ENCODE measurements around the gene OR10C1. TPM values are rescaled to one million over a fixed set of nuclear protein-coding genes. Genes with fewer than 3 reads are reported as not detected.

The OR10C1 gene
- total and polyA plus RNA-seq, 2 of the 4 experiments (the other 2 are of a cell fraction): not detected

DNA sequence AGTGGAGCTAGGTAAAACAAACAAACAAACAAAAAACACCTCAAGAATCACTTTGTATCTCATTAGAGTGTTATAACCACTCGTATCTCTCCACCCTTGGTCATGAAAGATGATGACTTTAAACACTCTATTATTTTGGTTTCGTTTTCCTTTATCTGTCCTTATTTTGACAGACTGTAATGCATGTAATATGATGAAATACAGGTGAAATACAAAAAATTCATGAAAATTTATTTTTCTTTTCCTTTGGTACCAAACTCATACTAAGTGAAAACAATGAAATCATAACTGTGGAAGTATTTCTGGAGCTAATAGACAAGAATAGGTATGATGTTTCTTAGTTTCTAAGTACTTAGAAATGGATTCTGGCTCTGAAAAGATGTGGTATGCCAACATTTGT, 39.6 kb upstream of the OR10C1 start:
- WGBS, 2 experiments (ENCODE audit: extremely low coverage in 2 of 2, insufficient read length in 1 of 2): no CpG with 5 or more reads among the region's 2 CpGs
- intact Hi-C loops (cut with micrococcal nuclease) (no loop called here), dilution Hi-C loops (cut with HindIII; ENCODE audit: low sequenced_read_pairs, unreplicated experiment) (no loop called here), in situ Hi-C loops (cut with MboI; ENCODE audit: low sequenced_read_pairs) (no loop called here)
- Histone ChIP-seq H3K4me1 (ENCODE audit: control insufficient read depth, insufficient read depth, low read length) (no peaks in the 10 kb centered on the region), H3K4ac (ENCODE audit: low read depth, low read length) (no peak overlapping the region), H4K20me1 (ENCODE audit: insufficient read depth, low read length) (no peaks in the 10 kb centered on the region), H2BK15ac (ENCODE audit: low read depth, low read length) (no peak overlapping the region), H3K9me3 (ENCODE audit: control insufficient read depth, insufficient read depth, low read length) (0 out of 2 replicates have a peak, but pooled peaks cover 3% of the 10 kb centered on the region), H3K23ac (ENCODE audit: low read depth, low read length) (no peak overlapping the region), H3K9me1 (ENCODE audit: insufficient read depth, low read length) (no peaks in the 10 kb centered on the region), H3K56ac (ENCODE audit: extremely low read depth, insufficient read depth, low read length) (no peak overlapping the region), H4K8ac (ENCODE audit: low read depth in 2 of 2, low read length in 2 of 2) (no peak overlapping the region), H2BK5ac (ENCODE audit: low read depth, low read length, poor library complexity, severe bottlenecking) (no peak overlapping the region), H3K18ac (ENCODE audit: low read depth, low read length) (no peak overlapping the region), H2AFZ (replicated peaks; ENCODE audit: low read length, poor library complexity) (no peak overlapping the region), H2AK9ac (replicated peaks; ENCODE audit: low read depth, low read length, poor library complexity) (no peak overlapping the region), H3K4me3 (ENCODE audit: insufficient read depth, low read depth, low read length) (no peak overlapping the region), H4K91ac (ENCODE audit: insufficient read depth, low read depth, low read length) (no peak overlapping the region), H3K36me3 (ENCODE audit: control insufficient read depth, insufficient read depth, low read length) (no peaks in the 10 kb centered on the region), H3K79me1 (ENCODE audit: low read depth in 1 of 2, low read length in 2 of 2) (no peaks in the 10 kb centered on the region), H3K27me3 (ENCODE audit: control insufficient read depth, insufficient read depth, low read length) (no peaks in the 10 kb centered on the region), H2BK20ac (ENCODE audit: low read depth, low read length) (no peak overlapping the region), H2AK5ac (ENCODE audit: low read depth, low read length) (no peak overlapping the region), H3K4me2 (ENCODE audit: low read depth, low read length) (no peak overlapping the region), H4K5ac (ENCODE audit: low read depth, low read length) (no peak overlapping the region), H3K27ac (ENCODE audit: insufficient read depth, low read length) (no peak overlapping the region), H3K9ac (ENCODE audit: low read depth, low read length) (no peak overlapping the region), H3K14ac (replicated peaks; ENCODE audit: low read depth, low read length) (no peak overlapping the region), H2BK120ac (ENCODE audit: low read depth, low read length) (no peak overlapping the region)
- POLR2A ChIA-PET (ENCODE audit: unreplicated experiment): no interaction called here
- TF ChIP-seq, protein P1, sequence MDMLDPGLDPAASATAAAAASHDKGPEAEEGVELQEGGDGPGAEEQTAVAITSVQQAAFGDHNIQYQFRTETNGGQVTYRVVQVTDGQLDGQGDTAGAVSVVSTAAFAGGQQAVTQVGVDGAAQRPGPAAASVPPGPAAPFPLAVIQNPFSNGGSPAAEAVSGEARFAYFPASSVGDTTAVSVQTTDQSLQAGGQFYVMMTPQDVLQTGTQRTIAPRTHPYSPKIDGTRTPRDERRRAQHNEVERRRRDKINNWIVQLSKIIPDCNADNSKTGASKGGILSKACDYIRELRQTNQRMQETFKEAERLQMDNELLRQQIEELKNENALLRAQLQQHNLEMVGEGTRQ (IDR thresholded peaks at IDR 0.05; ENCODE audit: low read depth, low read length): no peak
- TF ChIP-seq POLR2A (IDR thresholded peaks at IDR 0.05; ENCODE audit: low read depth, low read length): no peak
- TF ChIP-seq RFX5 (IDR thresholded peaks at IDR 0.05; ENCODE audit: low read depth, low read length): no peak
- TF ChIP-seq SMC3 (IDR thresholded peaks at IDR 0.05; ENCODE audit: low read depth, low read length): no peak
- no peak for TF ChIP-seq CEBPB (IDR thresholded peaks at IDR 0.05; ENCODE audit: low read depth, low read length)
- TF ChIP-seq FOS (IDR thresholded peaks at IDR 0.05; ENCODE audit: low read depth, low read length): no peak
- TF ChIP-seq MAZ (IDR thresholded peaks at IDR 0.05; ENCODE audit: borderline replicate concordance, low read depth, low read length): no peak
- TF ChIP-seq, protein P2, sequence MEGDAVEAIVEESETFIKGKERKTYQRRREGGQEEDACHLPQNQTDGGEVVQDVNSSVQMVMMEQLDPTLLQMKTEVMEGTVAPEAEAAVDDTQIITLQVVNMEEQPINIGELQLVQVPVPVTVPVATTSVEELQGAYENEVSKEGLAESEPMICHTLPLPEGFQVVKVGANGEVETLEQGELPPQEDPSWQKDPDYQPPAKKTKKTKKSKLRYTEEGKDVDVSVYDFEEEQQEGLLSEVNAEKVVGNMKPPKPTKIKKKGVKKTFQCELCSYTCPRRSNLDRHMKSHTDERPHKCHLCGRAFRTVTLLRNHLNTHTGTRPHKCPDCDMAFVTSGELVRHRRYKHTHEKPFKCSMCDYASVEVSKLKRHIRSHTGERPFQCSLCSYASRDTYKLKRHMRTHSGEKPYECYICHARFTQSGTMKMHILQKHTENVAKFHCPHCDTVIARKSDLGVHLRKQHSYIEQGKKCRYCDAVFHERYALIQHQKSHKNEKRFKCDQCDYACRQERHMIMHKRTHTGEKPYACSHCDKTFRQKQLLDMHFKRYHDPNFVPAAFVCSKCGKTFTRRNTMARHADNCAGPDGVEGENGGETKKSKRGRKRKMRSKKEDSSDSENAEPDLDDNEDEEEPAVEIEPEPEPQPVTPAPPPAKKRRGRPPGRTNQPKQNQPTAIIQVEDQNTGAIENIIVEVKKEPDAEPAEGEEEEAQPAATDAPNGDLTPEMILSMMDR (conservative IDR thresholded peaks at IDR 0.05; ENCODE audit: low read depth, low read length): no peak
- no peak for TF ChIP-seq RAD21 (IDR thresholded peaks at IDR 0.05; ENCODE audit: low read length)
- TF ChIP-seq, protein P3, sequence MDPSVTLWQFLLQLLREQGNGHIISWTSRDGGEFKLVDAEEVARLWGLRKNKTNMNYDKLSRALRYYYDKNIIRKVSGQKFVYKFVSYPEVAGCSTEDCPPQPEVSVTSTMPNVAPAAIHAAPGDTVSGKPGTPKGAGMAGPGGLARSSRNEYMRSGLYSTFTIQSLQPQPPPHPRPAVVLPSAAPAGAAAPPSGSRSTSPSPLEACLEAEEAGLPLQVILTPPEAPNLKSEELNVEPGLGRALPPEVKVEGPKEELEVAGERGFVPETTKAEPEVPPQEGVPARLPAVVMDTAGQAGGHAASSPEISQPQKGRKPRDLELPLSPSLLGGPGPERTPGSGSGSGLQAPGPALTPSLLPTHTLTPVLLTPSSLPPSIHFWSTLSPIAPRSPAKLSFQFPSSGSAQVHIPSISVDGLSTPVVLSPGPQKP (IDR thresholded peaks at IDR 0.05; ENCODE audit: borderline replicate concordance, low read depth, low read length): no peak
- TF ChIP-seq BHLHE40 (IDR thresholded peaks at IDR 0.05; ENCODE audit: low read depth, low read length): no peak
- TF ChIP-seq MXI1 (IDR thresholded peaks at IDR 0.05; ENCODE audit: borderline replicate concordance, low read depth, low read length): no peak
- TF ChIP-seq NFE2L2 (IDR thresholded peaks at IDR 0.05; ENCODE audit: low read depth, low read length): no peak
- TF ChIP-seq CHD1 (IDR thresholded peaks at IDR 0.05; ENCODE audit: low read depth, low read length): no peak
- BruUV-seq (replicated peaks): no TSS peak
- no peak for DNase-seq
- ATAC-seq (ENCODE audit: low read depth): no peak
- CTCF ChIA-PET: no interaction called here

Measured in IMR-90 (cell line).